Activated T-cell treated with anti-CD3 and anti-CD28 coated beads for 24 hours (primary cell): ENCODE results near the gene PPP4R3B.

ENCODE experiments used
- DNase-seq: peaks from one replicate; pipeline ENCODE4 v3.0.0-alpha.2; 2020; ENCODE audit warnings: low read depth

Gene PPP4R3B

GRCh38 chr2:55511508-55512124 is 105.8 kb downstream of the PPP4R3B start:
- DNase-seq = no peak

- no peak for DNase-seq
Measured at GRCh38 chr2:55502590-55503141, 114.8 kb downstream of the PPP4R3B start.

GRCh38 chr2:55500025-55500424 is 117.4 kb downstream of the PPP4R3B start:
- no peak for DNase-seq

- DNase-seq = no peak
Measured at GRCh38 chr2:55498582-55498981, 118.8 kb downstream of the PPP4R3B start.
